RWPE2 (cell line): ENCODE results near the gene PDLIM1.

Source experiments
- ATAC-seq: fragments of 200-7000 bp; cut with Tn5 transposase; 3 replicates; pipeline ENCODE4 v1.9.1; 2021; ENCODE audit warnings: low read depth
- DNase-seq: peaks from one replicate; pipeline ENCODE4 v3.0.0-alpha.2; 2020; ENCODE audit warnings: low spot score
- H3K27ac ChIP-seq: fragments of 450-650 bp; 2 replicates; pipeline ENCODE4 v1.5.1; 2017; ENCODE audit warnings: mild to moderate bottlenecking; ENCODE audit not compliant: poor library complexity, severe bottlenecking
- H3K27me3 ChIP-seq: fragments of 250-450 bp; sonication (Bioruptor Pico); 2 replicates; pipeline ENCODE4 v1.5.1; 2021; ENCODE audit warnings: mild to moderate bottlenecking, moderate library complexity; ENCODE audit not compliant: insufficient read depth, poor library complexity, severe bottlenecking
- H3K36me3 ChIP-seq: fragments of 250-450 bp; sonication (Bioruptor Pico); 2 replicates; pipeline ENCODE4 v1.5.1; 2020; ENCODE audit warnings: low read depth, mild to moderate bottlenecking, moderate library complexity
- H3K4me1 ChIP-seq: fragments of 250-450 bp; sonication (Bioruptor Pico); 2 replicates; pipeline ENCODE4 v1.5.1; 2021; ENCODE audit warnings: mild to moderate bottlenecking, moderate library complexity; ENCODE audit not compliant: insufficient read depth, poor library complexity, severe bottlenecking
- H3K4me3 ChIP-seq: fragments of 250-450 bp; sonication (Bioruptor Pico); 2 replicates; pipeline ENCODE4 v1.5.1; 2021; ENCODE audit warnings: mild to moderate bottlenecking, moderate library complexity; ENCODE audit not compliant: severe bottlenecking
- H3K9me3 ChIP-seq: fragments of 250-450 bp; sonication (Bioruptor Pico); 2 replicates; pipeline ENCODE4 v1.5.1; 2021; ENCODE audit warnings: mild to moderate bottlenecking, moderate library complexity; ENCODE audit not compliant: severe bottlenecking
- CTCF ChIP-seq: fragments of 450-650 bp; IDR thresholded peaks from one replicate; pipeline ENCODE4 v1.5.1; 2017; ENCODE audit warnings: mild to moderate bottlenecking, moderate library complexity; ENCODE audit not compliant: poor library complexity, severe bottlenecking

The PDLIM1 gene

GRCh38 chr10:95309958-95310357 is 19.2 kb upstream of the PDLIM1 start:
- ATAC-seq (no peak), DNase-seq (no peak)
- Histone ChIP-seq H3K4me1 (peaks cover 22% of the 10 kb centered on the region), H3K9me3 (no peaks in the 10 kb centered on the region), H3K36me3 (no peaks in the 10 kb centered on the region), H3K27ac (no peak overlapping the region), H3K27me3 (no peaks in the 10 kb centered on the region), H3K4me3 (no peak overlapping the region)
- no peak for TF ChIP-seq CTCF

- DNase-seq, result peak; percentile 92
- no peak overlapping the region for H3K4me3 ChIP-seq
- ATAC-seq, result peak; percentile 96
- H3K27me3 ChIP-seq, result no peaks in the 10 kb centered on the region
- peak overlapping the region; percentile 46 for H3K27ac ChIP-seq
- peaks cover 24% of the 10 kb centered on the region for H3K4me1 ChIP-seq
- no peaks in the 10 kb centered on the region for H3K36me3 ChIP-seq
- TF ChIP-seq CTCF, result no peak
- H3K9me3 ChIP-seq, result no peaks in the 10 kb centered on the region
Measured at GRCh38 chr10:95308389-95309302, 17.8 kb upstream of the PDLIM1 start.

- ATAC-seq, result no peak
- TF ChIP-seq CTCF, result no peak
- H3K9me3 ChIP-seq, result no peaks in the 10 kb centered on the region
Measured at GRCh38 chr10:95306851-95307250, 16.0 kb upstream of the PDLIM1 start.

GRCh38 chr10:95306318-95306650 is 15.5 kb upstream of the PDLIM1 start:
- no peaks in the 10 kb centered on the region for H3K9me3 ChIP-seq
- TF ChIP-seq CTCF, result no peak
- no peak overlapping the region for H3K27ac ChIP-seq
- no peak for DNase-seq
- H3K27me3 ChIP-seq, result no peaks in the 10 kb centered on the region
- no peak for ATAC-seq
- H3K4me1 ChIP-seq, result peaks cover 24% of the 10 kb centered on the region
- H3K36me3 ChIP-seq, result no peaks in the 10 kb centered on the region
- H3K4me3 ChIP-seq, result no peak overlapping the region

More at GRCh38 chr10:95306851-95307250, 16.0 kb upstream of the PDLIM1 start:
- Histone ChIP-seq H3K4me1 (peaks cover 24% of the 10 kb centered on the region), H3K36me3 (no peaks in the 10 kb centered on the region), H3K4me3 (no peak overlapping the region), H3K27ac (no peak overlapping the region), H3K27me3 (no peaks in the 10 kb centered on the region)
- no peak for DNase-seq
